Body of pancreas (tissue), 4 donors: Measurements from ENCODE around the gene SLC25A13.

ENCODE experiments used
- CTCF ChIP-seq, 7 experiments: fragments of 450-650 bp in 4 of 7; fragments of 200-600 bp in 3 of 7; sonication (generic) in 3 of 7; IDR thresholded peaks; one replicate each; pipeline ENCODE4 v1.5.1; 2016 to 2019; ENCODE audit warnings: antibody characterized with exemption in 7 of 7
- POLR2A ChIP-seq, 3 donors: fragments of 450-650 bp; IDR thresholded peaks; one replicate each; pipeline ENCODE4 v1.6.1; 2016; ENCODE audit warnings: antibody characterized with exemption in 3 of 3, mild to moderate bottlenecking in 2 of 3

GRCh38 chr7:96203786-96204185, 118.1 kb downstream of the SLC25A13 start:
- TF ChIP-seq CTCF (IDR thresholded peaks at IDR 0.05), result no peak
- TF ChIP-seq POLR2A (IDR thresholded peaks at IDR 0.05), result no peak
